Hindlimb muscle (tissue), 1 donor: ENCODE data around the gene FIBCD1. TPM values are rescaled to one million over a fixed set of nuclear protein-coding genes. Genes with fewer than 3 reads are reported as not detected.
"Not testable (repeated sequence)": the region's sequence is repeated elsewhere in the genome, so short reads cannot be mapped to it uniquely, and the experiment has no call there.

Experiments used
- DNase-seq: peaks from one replicate; pipeline ENCODE4 v3.0.0-alpha.2; 2013
- polyA plus RNA-seq: library from polyadenylated mRNA; unstranded; fragments of 120-200 nt; gene quantifications from one replicate; pipeline ENCODE4 v1.2.1, GENCODE V29; 2013; ENCODE audit not compliant: insufficient read length

FIBCD1 gene
- polyA plus RNA-seq, 1 donor, result not detected

- no peak for DNase-seq
Observed at GRCh38 chr9:130973686-130974281, 34.7 kb upstream of the FIBCD1 start.

GRCh38 chr9:130972957-130973685, 34.1 kb upstream of the FIBCD1 start:
- DNase-seq, result no peak

DNA sequence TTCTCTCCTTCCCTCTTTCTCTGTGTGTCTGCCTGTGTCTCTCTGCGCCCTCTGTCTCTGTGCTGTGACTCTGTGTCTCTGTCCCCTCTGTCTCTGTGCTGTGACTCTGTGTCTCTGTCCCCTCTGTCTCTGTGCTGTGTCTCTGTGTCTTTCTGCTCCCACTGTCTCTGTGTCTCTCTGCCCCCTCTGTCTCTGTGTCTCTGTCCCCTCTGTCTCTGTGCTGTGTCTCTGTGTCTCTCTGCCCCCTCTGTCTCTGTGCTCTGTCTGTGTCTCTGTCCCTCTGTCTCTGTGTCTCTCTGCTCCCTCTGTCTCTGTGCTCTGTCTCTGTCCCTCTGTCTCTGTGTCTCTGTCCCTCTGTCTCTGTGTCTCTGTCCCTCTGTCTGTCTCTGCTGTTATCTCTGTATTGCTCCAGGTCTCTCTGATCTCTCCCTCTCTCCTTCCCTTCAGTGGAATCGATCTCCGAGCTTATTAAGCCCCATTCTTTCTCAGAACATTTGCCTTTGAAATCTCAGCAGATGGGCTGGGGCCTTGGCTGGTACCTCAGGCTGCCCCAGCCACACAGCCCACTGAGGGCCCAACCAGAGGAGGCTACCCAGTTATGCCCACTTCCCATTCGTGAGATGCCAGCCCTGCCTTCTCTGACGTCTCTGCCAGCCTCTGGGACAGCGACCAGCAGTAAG, 33.4 kb upstream of the FIBCD1 start:
- DNase-seq, result no peak

DNA sequence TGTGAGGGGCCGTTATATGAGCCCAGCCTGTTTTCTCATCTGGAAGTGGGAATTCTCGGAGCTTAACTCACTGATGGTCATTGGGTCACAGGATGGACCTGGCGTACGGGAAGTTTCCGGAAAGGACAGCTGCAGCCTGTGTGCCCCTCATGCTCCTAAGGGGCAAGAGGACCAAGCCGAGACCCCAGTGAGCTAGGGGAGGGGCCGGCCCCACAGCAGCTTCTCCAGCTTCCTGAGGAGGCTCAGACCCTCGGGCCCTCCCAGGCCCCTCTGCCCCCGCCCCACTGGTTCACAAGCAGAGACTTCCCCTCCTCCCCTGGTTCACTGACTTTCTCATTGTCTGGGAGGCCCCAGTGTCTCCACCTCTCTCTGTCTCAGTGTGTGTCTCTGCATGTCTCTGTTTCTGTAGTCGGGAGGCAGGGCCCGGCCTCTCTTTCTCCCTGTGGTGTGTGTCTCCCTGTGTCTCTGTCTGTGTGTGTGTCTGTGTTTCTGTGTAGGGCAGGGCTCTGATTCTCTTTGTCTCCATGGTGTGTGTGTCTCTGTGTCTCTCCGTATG, 32.3 kb upstream of the FIBCD1 start:
- no peak for DNase-seq

DNA sequence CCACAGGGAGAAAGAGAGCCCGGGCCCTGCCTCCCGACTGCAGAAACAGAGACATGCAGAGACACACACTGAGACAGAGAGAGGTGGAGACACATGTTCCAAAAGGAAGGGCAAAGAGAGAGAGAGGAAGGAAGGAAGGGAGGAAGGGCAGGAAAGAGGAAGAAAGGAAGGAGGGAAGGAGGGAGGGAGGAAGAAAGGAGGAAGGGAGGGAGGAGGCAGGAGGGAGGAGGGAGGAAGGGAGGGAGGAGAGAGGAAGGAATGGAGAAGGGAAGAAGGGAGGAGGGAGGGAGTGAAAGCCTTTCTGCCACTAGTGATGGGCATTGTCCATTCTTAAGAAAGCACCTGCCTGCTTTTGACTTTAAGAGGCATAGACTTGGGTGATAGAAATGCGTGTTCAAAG, 31.8 kb upstream of the FIBCD1 start:
- no peak for DNase-seq

DNA sequence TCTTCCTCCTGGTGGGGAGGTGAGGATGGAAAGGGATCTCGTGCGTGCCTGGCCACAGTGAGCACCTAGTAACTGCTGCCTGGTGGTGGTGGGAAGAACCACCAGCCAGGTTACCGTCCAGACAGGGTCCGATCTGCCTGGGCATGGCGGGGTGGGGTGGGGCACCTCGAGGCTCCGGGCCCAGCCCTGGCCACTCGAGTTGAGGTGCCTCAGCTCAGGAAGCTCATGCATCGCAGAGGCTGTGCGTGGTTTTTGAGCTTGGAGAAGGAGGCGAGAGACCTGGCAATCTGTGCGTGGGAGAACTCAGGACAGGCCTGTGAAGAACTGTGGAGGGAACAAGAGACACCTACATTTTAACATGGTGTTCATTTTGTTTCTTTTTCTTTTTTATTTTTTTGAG, 31.0 kb upstream of the FIBCD1 start:
- DNase-seq, result no peak

GRCh38 chr9:130965680-130966079, 26.6 kb upstream of the FIBCD1 start:
- no peak for DNase-seq

DNA sequence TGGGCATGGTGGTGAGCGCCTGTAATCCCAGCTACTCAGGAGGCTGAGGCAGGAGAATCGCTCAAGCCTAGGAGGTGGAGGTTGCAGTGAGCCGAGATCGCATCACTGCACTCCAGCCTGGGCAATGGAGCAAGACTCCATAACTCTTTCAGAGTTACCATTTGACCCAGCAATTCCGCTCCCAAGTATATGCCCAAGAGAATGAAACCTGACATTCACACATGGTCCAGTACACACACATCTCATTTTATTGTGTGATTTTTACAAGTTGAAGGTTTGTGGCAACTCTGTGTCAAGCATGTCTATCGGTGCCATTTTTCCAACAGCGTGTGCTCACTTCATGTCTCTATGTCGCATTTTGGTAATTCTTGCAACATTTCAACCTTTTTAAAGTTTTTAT, 24.9 kb upstream of the FIBCD1 start:
- DNase-seq, result no peak

GRCh38 chr9:130963337-130963908, 24.4 kb upstream of the FIBCD1 start:
- no peak for DNase-seq

- no peak for DNase-seq
Observed at GRCh38 chr9:130962418-130963316, 23.6 kb upstream of the FIBCD1 start.

GRCh38 chr9:130961511-130962300, 22.7 kb upstream of the FIBCD1 start:
- DNase-seq, result no peak

DNA sequence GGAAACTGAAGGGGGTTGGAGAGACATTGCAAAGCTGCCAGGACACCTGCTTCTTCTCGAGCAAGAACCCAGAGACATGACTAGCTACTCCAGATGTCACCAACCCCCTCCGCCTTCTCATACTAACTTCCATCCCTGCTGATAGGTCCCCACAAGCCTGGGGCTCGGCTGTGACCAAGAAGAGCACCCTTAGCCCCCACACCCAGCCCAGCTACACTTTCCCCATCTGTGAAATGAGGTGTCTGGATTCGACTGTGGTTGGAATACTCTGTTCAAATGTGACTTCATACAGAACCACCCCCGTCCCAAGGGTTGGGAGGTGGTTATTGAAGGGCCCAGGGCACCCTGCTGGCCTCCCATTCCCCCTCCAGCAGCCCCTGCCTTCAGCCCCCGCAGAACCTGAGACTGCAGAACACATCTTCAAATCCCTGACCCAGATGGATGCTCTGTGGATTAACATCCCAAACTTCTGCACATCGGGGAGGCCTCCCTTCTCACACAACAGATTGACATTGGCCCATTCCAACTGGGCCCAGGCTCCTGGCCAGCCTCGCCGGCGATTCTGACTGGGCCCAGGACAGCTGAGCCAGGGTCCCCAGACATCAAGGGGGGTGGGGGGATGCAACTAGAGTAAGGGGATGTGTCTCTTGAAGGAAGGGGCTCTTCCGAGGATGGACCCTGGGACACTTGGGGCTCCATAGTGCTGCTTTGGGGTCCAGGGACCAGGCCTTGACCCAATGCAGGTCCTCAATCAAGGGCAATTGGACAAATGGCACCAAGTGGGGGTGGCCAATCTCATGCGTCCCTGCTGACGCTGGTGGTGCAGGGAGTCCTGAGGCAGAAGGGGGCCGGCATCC, 21.7 kb upstream of the FIBCD1 start:
- no peak for DNase-seq

GRCh38 chr9:130959809-130960334, 20.8 kb upstream of the FIBCD1 start:
- no peak for DNase-seq

GRCh38 chr9:130958564-130958963, 19.5 kb upstream of the FIBCD1 start:
- DNase-seq, result not testable (repeated sequence)

DNA sequence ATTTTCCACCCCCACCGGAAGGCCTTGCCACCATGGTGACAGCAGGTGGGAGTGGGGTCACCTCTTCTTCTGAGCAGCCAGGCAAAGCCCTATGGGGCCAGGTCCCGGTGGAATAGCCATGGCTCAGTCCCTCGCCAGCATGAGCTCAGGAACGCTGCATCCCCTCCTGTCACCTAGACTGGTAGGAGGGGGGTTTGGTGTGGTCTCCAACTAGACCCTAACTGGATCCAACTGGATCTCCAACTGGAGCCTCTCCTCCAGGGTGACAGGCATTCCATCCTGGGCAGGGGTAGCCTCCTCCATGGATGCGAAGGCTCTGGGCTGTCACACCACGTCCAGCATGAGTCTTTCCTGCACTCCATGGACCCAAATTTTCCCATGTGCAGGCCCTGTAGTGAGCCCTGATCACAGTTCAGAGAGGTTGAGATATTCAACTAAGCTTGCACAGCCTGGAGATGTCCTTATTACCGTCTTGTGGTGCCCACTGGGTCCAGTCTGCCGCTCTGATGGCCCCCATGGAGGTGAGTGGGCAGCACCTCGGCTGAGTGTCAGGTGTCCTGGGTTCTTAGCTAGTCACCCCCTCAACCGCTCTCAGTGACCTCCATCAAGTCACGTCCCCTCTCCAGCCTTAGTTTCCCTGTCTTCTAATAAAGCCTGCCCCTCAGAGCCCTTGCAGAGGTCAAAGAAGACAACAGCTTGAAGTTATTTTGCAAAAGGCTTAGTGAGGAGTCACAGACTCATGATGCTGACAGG, 18.6 kb upstream of the FIBCD1 start:
- no peak for DNase-seq

- DNase-seq, result no peak
Observed at GRCh38 chr9:130956636-130957450, 17.8 kb upstream of the FIBCD1 start.

DNA sequence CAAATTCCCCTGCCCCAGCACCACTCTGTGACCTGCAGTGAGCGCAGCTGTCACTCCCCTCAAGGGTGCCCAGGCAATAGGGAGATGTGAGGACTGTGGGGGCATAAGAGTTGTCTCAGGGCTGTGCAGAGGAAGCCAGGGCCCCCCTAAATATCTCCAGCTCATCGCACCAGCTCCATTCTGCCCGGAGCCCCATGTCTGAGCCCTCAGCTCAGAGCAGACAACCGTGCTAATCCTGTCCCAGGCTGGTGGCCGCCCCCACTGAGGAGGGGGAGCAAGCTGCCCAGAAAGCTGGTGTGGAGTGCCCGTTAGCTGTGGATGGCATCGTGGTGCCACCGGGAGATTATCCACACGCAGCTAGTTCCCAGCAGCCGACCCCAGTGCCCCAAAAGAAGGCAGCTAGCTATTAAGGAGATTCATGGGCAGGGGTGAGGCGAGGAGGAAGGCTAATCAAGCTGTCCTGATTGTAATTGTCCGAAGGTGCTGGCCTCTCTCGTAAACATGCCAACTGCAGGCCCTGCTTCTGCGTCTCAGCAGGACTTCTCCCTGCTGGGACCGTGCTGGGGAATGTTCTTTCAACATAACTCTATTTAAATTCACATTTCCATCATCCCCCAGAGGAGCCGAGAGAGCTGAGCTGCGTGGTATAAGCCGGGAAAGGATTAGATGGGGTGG, 17.0 kb upstream of the FIBCD1 start:
- no peak for DNase-seq

GRCh38 chr9:130954925-130955324, 15.9 kb upstream of the FIBCD1 start:
- DNase-seq, result not testable (repeated sequence)
